ENCODE results near the gene CDYL. TPM values are rescaled to one million over a fixed set of nuclear protein-coding genes. Genes with fewer than 3 reads are reported as not detected.

CDYL gene
- total and polyA plus RNA-seq, 4 donors: 3.3 to 25.4 (median 11.0) TPM

DNA sequence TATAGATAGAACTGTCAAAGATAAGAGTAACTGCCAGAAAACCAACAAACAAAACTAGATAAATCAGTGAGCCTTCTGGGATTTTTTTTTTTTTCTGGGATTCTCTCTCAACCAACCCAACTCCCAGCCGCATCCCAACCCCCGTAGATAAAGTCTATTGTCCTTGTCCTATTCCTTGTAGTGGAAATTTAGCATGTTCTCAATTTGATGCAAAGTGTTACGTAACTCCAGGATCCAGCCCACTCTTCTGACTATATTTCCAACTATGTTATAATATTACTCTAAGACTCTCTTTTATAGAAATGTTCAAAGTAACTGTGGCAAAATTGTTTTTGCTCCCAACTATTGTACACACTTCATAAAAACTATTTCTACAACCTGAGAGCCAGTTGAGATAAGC, 15.4 kb upstream of the CDYL start:
- peaks cover 0 to 5% (median 2%) of the 10 kb centered on the region in 4 donors for H3K27me3 ChIP-seq (ENCODE audit: control insufficient read depth in 4 of 4, insufficient read depth in 4 of 4, low read length in 3 of 4)

DNA sequence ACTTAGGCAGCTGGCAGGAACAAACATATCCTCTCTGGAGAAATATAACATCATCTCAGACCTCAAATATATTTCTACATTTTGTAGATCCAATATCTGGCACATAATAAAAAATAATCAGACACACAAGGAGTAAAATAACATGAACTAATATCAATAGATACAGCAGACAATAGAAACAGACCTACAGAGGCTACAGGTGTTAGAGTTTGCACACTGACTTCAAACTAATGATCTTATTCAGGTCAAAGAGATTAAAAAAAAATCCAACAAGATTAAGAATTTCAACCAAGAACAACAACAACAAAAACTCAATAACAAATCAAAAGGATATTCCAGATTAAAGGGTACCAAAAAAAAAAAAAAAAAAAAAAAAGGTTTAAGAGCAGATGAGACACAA, 13.9 kb upstream of the CDYL start:
- no peaks in the 10 kb centered on the region for H3K27me3 ChIP-seq (ENCODE audit: control insufficient read depth in 4 of 4, insufficient read depth in 4 of 4, low read length in 3 of 4)
- H3K9me3 ChIP-seq (ENCODE audit: control insufficient read depth in 4 of 4, low read length in 3 of 4): peaks cover 0 to 9% (median 2%) of the 10 kb centered on the region in 4 donors
- H3K4me3 ChIP-seq (ENCODE audit: low read depth in 1 of 3, low read length in 3 of 3): no peak overlapping the region
- no peak overlapping the region for H3K27ac ChIP-seq (ENCODE audit: low read depth in 1 of 2, low read length in 2 of 2)
- TF ChIP-seq RAD21 (IDR thresholded peaks at IDR 0.05) (no peak), RXRA (IDR thresholded peaks at IDR 0.05) (no peak), EGR1 (IDR thresholded peaks at IDR 0.05; ENCODE audit: low read depth in 2 of 2) (no peak), HNF4G (IDR thresholded peaks at IDR 0.05) (no peak)
- TF ChIP-seq, protein P1, sequence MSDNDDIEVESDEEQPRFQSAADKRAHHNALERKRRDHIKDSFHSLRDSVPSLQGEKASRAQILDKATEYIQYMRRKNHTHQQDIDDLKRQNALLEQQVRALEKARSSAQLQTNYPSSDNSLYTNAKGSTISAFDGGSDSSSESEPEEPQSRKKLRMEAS (IDR thresholded peaks at IDR 0.05): no peak
- TF ChIP-seq, protein P2, sequence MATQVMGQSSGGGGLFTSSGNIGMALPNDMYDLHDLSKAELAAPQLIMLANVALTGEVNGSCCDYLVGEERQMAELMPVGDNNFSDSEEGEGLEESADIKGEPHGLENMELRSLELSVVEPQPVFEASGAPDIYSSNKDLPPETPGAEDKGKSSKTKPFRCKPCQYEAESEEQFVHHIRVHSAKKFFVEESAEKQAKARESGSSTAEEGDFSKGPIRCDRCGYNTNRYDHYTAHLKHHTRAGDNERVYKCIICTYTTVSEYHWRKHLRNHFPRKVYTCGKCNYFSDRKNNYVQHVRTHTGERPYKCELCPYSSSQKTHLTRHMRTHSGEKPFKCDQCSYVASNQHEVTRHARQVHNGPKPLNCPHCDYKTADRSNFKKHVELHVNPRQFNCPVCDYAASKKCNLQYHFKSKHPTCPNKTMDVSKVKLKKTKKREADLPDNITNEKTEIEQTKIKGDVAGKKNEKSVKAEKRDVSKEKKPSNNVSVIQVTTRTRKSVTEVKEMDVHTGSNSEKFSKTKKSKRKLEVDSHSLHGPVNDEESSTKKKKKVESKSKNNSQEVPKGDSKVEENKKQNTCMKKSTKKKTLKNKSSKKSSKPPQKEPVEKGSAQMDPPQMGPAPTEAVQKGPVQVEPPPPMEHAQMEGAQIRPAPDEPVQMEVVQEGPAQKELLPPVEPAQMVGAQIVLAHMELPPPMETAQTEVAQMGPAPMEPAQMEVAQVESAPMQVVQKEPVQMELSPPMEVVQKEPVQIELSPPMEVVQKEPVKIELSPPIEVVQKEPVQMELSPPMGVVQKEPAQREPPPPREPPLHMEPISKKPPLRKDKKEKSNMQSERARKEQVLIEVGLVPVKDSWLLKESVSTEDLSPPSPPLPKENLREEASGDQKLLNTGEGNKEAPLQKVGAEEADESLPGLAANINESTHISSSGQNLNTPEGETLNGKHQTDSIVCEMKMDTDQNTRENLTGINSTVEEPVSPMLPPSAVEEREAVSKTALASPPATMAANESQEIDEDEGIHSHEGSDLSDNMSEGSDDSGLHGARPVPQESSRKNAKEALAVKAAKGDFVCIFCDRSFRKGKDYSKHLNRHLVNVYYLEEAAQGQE (IDR thresholded peaks at IDR 0.05): no peak
- H3K4me1 ChIP-seq (ENCODE audit: control insufficient read depth in 4 of 4, insufficient read depth in 4 of 4, low read length in 3 of 4): no peaks in the 10 kb centered on the region
- DNase-seq (ENCODE audit: low spot score): no peak
- H3K36me3 ChIP-seq (ENCODE audit: control insufficient read depth in 4 of 4, insufficient read depth in 3 of 4, low read depth in 1 of 4, low read length in 3 of 4): no peaks in the 10 kb centered on the region
- no peak overlapping the region for H3K9ac ChIP-seq (ENCODE audit: low read depth in 1 of 2, low read length in 2 of 2)

More for the DNA sequence above, 15.4 kb upstream of the CDYL start:
- Histone ChIP-seq H3K9ac (ENCODE audit: low read depth in 1 of 2, low read length in 2 of 2) (no peak overlapping the region), H3K36me3 (ENCODE audit: control insufficient read depth in 4 of 4, insufficient read depth in 3 of 4, low read depth in 1 of 4, low read length in 3 of 4) (no peaks in the 10 kb centered on the region), H3K27ac (ENCODE audit: low read depth in 1 of 2, low read length in 2 of 2) (no peak overlapping the region), H3K4me1 (ENCODE audit: control insufficient read depth in 4 of 4, insufficient read depth in 4 of 4, low read length in 3 of 4) (no peaks in the 10 kb centered on the region), H3K9me3 (ENCODE audit: control insufficient read depth in 4 of 4, low read length in 3 of 4) (peaks cover 0 to 9% (median 2%) of the 10 kb centered on the region in 4 donors), H3K4me3 (ENCODE audit: low read depth in 1 of 3, low read length in 3 of 3) (no peak overlapping the region)
- 73% methylated on average over 3 of the region's 3 CpGs for whole genome bisulfite sequencing
- TF ChIP-seq NR2F2 (IDR thresholded peaks at IDR 0.05) (no peak), FOXA1 (IDR thresholded peaks at IDR 0.05) (no peak), HNF4G (IDR thresholded peaks at IDR 0.05) (no peak), RXRA (IDR thresholded peaks at IDR 0.05) (no peak), JUND (IDR thresholded peaks at IDR 0.05) (no peak), EGR1 (IDR thresholded peaks at IDR 0.05; ENCODE audit: low read depth in 2 of 2) (no peak)
- TF ChIP-seq, protein P1 (IDR thresholded peaks at IDR 0.05): no peak
- TF ChIP-seq, protein P3, sequence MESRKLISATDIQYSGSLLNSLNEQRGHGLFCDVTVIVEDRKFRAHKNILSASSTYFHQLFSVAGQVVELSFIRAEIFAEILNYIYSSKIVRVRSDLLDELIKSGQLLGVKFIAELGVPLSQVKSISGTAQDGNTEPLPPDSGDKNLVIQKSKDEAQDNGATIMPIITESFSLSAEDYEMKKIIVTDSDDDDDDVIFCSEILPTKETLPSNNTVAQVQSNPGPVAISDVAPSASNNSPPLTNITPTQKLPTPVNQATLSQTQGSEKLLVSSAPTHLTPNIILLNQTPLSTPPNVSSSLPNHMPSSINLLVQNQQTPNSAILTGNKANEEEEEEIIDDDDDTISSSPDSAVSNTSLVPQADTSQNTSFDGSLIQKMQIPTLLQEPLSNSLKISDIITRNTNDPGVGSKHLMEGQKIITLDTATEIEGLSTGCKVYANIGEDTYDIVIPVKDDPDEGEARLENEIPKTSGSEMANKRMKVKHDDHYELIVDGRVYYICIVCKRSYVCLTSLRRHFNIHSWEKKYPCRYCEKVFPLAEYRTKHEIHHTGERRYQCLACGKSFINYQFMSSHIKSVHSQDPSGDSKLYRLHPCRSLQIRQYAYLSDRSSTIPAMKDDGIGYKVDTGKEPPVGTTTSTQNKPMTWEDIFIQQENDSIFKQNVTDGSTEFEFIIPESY (IDR thresholded peaks at IDR 0.05): no peak
- TF ChIP-seq, protein P4, sequence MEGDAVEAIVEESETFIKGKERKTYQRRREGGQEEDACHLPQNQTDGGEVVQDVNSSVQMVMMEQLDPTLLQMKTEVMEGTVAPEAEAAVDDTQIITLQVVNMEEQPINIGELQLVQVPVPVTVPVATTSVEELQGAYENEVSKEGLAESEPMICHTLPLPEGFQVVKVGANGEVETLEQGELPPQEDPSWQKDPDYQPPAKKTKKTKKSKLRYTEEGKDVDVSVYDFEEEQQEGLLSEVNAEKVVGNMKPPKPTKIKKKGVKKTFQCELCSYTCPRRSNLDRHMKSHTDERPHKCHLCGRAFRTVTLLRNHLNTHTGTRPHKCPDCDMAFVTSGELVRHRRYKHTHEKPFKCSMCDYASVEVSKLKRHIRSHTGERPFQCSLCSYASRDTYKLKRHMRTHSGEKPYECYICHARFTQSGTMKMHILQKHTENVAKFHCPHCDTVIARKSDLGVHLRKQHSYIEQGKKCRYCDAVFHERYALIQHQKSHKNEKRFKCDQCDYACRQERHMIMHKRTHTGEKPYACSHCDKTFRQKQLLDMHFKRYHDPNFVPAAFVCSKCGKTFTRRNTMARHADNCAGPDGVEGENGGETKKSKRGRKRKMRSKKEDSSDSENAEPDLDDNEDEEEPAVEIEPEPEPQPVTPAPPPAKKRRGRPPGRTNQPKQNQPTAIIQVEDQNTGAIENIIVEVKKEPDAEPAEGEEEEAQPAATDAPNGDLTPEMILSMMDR (IDR thresholded peaks at IDR 0.05; ENCODE audit: low read depth, low read length, missing input control): no peak
- DNase-seq (ENCODE audit: low spot score): no peak

All from liver (tissue), 9 donors.